Mucosa of descending colon (tissue), 3 donors: ENCODE measurements around the gene SLC12A4. TPM values are rescaled to one million over a fixed set of nuclear protein-coding genes. Genes with fewer than 3 reads are reported as not detected.
"Not testable (repeated sequence)": the region's sequence is repeated elsewhere in the genome, so short reads cannot be mapped to it uniquely, and the experiment has no call there.

Source experiments
- ATAC-seq: fragments of 200-7000 bp; cut with Tn5 transposase; one replicate; pipeline ENCODE4 v1.9.1; 2020; ENCODE audit warnings: mild to moderate bottlenecking, moderate library complexity
- DNase-seq, 3 donors: peaks; one replicate each; pipeline ENCODE4 v3.0.0-alpha.2; 2020
- H3K36me3 ChIP-seq: fragments of 200-600 bp; one replicate; pipeline ENCODE4 v1.8.0; 2021; ENCODE audit warnings: low read depth, mild to moderate bottlenecking
- H3K4me1 ChIP-seq: fragments of 200-600 bp; one replicate; pipeline ENCODE4 v1.8.0; 2021; ENCODE audit warnings: low read depth, mild to moderate bottlenecking
- H3K4me3 ChIP-seq: fragments of 200-600 bp; one replicate; pipeline ENCODE4 v1.8.0; 2021; ENCODE audit warnings: mild to moderate bottlenecking
- H3K9me3 ChIP-seq: fragments of 200-600 bp; one replicate; pipeline ENCODE4 v1.8.0; 2021; ENCODE audit warnings: mild to moderate bottlenecking
- intact Hi-C, 2 donors: fragments of 100-400 bp; cut with DNase I in 1 of 2; cut with micrococcal nuclease in 1 of 2; formaldehyde crosslinking; loops; one replicate each; pipeline versions ENCODE4 v1.11.0 to v1.11.1; 2022; cut with DNase I, micrococcal nuclease
- total RNA-seq, 3 donors: library from RNA; stranded (reverse); fragmentation: NEBNext Ultra II Directional in 2 of 3; extraction: Animal tissue kit (Norgen Biotek cat#: 25700) in 2 of 3; gene quantifications; one replicate each; pipeline versions ENCODE4 v1.2.1 to v1.2.4, GENCODE V29; 2021 to 2023
- TF ChIP-seq, protein P1 (sequence below): fragments of 200-600 bp; IDR thresholded peaks from one replicate; pipeline ENCODE4 v1.8.0; 2022; ENCODE audit warnings: antibody characterized with exemption, mild to moderate bottlenecking
- donor health status: DM: no; HTN: no; CAD: no; lungs with moderate emphysema.
- donor health status: DM: no; HTN: no; CAD: no.
- donor health status: DM: no; HTN: yes; CAD: no.

SLC12A4 gene
- total RNA-seq, 3 donors from 2014 or later: 4.0 to 68.5 (median 22.2) TPM

GRCh38 chr16:67922221-67922620 lies 46.2 kb downstream of the SLC12A4 start:
- Histone ChIP-seq H3K36me3 (no peaks in the 10 kb centered on the region), H3K4me1 (no peaks in the 10 kb centered on the region), H3K4me3 (no peak overlapping the region), H3K9me3 (no peaks in the 10 kb centered on the region)
- TF ChIP-seq, protein P1, sequence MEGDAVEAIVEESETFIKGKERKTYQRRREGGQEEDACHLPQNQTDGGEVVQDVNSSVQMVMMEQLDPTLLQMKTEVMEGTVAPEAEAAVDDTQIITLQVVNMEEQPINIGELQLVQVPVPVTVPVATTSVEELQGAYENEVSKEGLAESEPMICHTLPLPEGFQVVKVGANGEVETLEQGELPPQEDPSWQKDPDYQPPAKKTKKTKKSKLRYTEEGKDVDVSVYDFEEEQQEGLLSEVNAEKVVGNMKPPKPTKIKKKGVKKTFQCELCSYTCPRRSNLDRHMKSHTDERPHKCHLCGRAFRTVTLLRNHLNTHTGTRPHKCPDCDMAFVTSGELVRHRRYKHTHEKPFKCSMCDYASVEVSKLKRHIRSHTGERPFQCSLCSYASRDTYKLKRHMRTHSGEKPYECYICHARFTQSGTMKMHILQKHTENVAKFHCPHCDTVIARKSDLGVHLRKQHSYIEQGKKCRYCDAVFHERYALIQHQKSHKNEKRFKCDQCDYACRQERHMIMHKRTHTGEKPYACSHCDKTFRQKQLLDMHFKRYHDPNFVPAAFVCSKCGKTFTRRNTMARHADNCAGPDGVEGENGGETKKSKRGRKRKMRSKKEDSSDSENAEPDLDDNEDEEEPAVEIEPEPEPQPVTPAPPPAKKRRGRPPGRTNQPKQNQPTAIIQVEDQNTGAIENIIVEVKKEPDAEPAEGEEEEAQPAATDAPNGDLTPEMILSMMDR: no peak
- DNase-seq: no peak
- ATAC-seq: no peak
- intact Hi-C loops: loop anchor here in 1 of 2 donors (10.0 kb wide), 1 partner anchor 107 kb away; no protein-coding TSS in a partner anchor

DNA sequence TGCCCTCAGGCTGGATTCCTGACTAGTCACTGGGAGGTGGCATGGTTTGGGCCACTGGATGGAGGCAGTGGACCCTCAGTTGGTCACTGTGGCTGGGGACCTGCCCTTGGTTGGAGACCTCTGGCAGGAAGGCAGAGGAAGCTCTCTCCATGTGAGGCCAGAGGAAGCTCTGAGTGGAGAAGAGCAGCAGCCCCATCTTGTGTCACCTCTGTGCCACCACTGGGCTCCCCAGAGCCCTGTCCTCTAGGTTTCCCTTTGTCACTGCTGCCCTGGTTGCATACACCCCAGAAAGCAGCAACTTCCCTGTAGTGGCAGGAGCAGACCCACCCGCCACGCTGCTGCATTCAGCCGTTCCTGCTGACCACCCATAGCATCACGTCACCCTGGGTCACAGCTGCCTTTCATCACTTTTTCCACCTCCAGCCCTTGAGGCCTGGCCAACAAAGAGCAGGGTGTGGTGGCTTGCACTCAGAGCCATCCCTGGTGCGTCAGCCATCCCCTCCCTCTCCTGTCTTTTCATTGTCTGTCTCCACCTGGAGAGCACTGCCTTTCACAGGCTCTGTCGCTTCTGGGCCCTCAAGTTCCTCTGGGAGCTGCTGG lies 48.7 kb downstream of the SLC12A4 start:
- Histone ChIP-seq H3K4me1 (no peaks in the 10 kb centered on the region), H3K36me3 (no peaks in the 10 kb centered on the region), H3K9me3 (no peaks in the 10 kb centered on the region), H3K4me3 (no peak overlapping the region)
- intact Hi-C loops: loop anchor here in 1 of 2 donors (10.0 kb wide), 1 partner anchor 105 kb away; no protein-coding TSS in a partner anchor
- DNase-seq: no peak
- ATAC-seq: no peak
- TF ChIP-seq, protein P1: no peak

DNA sequence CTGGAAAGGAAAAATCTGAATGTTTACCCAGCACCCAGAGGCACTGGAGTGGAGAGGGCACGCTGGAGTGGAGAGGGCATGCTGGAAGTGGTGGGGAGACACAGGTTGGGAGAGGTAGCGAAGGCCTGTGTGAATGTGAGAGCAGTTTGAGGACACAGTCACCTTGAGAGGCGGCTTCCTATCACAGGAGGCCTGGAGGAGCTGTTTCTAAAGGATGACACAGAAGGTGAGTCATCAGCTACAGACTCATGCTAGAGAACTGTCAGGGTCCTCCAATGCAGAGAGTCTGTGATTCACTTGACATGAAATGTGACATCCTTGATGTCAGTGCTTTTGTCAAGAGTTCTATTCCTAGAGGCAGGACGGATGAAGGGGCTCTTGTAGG lies 50.6 kb downstream of the SLC12A4 start:
- intact Hi-C loops: no loop called here
- ATAC-seq: peak; percentile 24

GRCh38 chr16:67917140-67917851 lies 51.1 kb downstream of the SLC12A4 start:
- Histone ChIP-seq H3K4me3 (no peak overlapping the region), H3K4me1 (no peaks in the 10 kb centered on the region), H3K9me3 (no peaks in the 10 kb centered on the region), H3K36me3 (no peaks in the 10 kb centered on the region)
- no peak for ATAC-seq
- TF ChIP-seq, protein P1: no peak
- intact Hi-C loops: no loop called here
- no peak for DNase-seq

More for the DNA sequence above, 50.6 kb downstream of the SLC12A4 start:
- Histone ChIP-seq H3K36me3 (no peaks in the 10 kb centered on the region), H3K4me3 (no peak overlapping the region), H3K4me1 (no peaks in the 10 kb centered on the region), H3K9me3 (no peaks in the 10 kb centered on the region)
- DNase-seq: no peak
- TF ChIP-seq, protein P1: no peak

DNA sequence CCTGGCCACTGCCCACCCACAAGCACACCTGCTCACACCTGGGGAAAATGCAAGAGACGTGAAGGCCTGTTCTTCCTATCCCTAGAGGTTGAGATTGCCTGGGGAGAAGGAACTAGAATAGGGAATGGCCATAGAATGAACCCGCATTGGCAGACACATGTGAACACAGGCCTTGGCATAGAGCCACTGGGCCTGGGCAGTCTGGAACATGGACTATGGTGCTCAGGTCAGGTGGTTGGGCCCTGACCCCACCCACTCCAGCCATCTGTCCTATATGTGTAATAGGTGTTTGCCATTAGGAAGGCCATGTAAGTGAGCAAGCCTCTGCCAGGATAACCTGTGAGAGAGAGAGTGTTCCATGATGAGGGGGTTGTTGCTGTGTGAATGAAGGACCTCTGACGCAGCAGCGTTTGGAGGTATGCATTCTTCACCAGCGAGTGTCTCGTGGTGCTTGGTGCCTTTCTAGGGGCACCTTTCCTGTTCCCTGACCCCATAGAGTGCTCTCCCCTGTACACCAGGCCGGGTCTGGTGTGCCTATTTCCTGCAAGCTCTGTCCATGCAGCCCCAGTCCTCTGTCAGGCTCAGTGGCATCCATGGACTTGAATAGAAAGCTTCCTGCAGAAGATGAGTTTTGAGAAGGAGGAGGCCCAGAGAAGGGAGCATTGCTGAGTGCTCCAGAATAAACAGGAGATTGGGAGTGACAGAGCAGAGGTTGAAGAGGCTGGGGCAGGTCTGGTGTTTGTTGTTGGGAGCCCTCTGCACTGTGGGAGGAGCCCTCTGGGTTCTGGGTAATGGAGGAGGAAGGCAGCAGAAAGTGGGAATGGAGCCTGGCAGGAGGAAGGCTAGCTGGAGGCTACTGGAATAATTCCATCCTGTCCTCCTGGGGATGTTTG lies 52.4 kb downstream of the SLC12A4 start:
- DNase-seq (peak; percentile 56 to 71 (median 59)), ATAC-seq (peak; percentile 89)
- H3K4me3 ChIP-seq: no peak overlapping the region
- H3K4me1 ChIP-seq: no peaks in the 10 kb centered on the region
- H3K9me3 ChIP-seq: no peaks in the 10 kb centered on the region
- intact Hi-C loops: no loop called here
- TF ChIP-seq, protein P1: no peak
- H3K36me3 ChIP-seq: no peaks in the 10 kb centered on the region

- H3K9me3 ChIP-seq, H3K4me3 ChIP-seq, DNase-seq, H3K4me1 ChIP-seq, ATAC-seq, H3K36me3 ChIP-seq, intact Hi-C loops: not testable (repeated sequence)
Observed at GRCh38 chr16:67915496-67915769, 53.0 kb downstream of the SLC12A4 start.
